Liver (tissue), 9 donors: ENCODE data around the gene TMEM214. TPM values are rescaled to one million over a fixed set of nuclear protein-coding genes. Genes with fewer than 3 reads are reported as not detected.
A peak's percentile ranks its signal among the peaks of the same experiment; 100 is the strongest.

Experiments
- DNase-seq: peaks from one replicate; pipeline ENCODE4 v3.0.0-alpha.2; 2017; ENCODE audit warnings: low spot score
- H3K27ac ChIP-seq, 2 donors: one replicate each; pipeline ENCODE4 v1.7.0; 2013; ENCODE audit warnings: inconsistent platforms in 2 of 2, low read length in 2 of 2, control low read depth in 1 of 2, low read depth in 1 of 2, mild to moderate bottlenecking in 1 of 2
- H3K27me3 ChIP-seq, 4 donors: one replicate each; pipeline versions ENCODE4 v1.6.1 to v1.7.0; 2013; ENCODE audit warnings: low read length in 3 of 4, inconsistent platforms in 1 of 4, mild to moderate bottlenecking in 1 of 4, moderate library complexity in 1 of 4; ENCODE audit not compliant: control insufficient read depth in 4 of 4, insufficient read depth in 4 of 4
- H3K36me3 ChIP-seq, 4 donors: one replicate each; pipeline versions ENCODE4 v1.6.1 to v1.7.0; 2013; ENCODE audit warnings: low read length in 3 of 4, mild to moderate bottlenecking in 3 of 4, low read depth in 1 of 4, moderate library complexity in 1 of 4; ENCODE audit not compliant: control insufficient read depth in 4 of 4, insufficient read depth in 3 of 4
- H3K4me1 ChIP-seq, 4 donors: one replicate each; pipeline versions ENCODE4 v1.6.1 to v1.7.0; 2013; ENCODE audit warnings: low read length in 3 of 4, mild to moderate bottlenecking in 3 of 4, moderate library complexity in 1 of 4; ENCODE audit not compliant: control insufficient read depth in 4 of 4, insufficient read depth in 4 of 4
- H3K4me3 ChIP-seq, 3 donors: one replicate each; pipeline versions ENCODE4 v1.6.1 to v1.7.0; 2013; ENCODE audit warnings: low read length in 3 of 3, control low read depth in 1 of 3, low read depth in 1 of 3, mild to moderate bottlenecking in 1 of 3
- H3K9ac ChIP-seq, 2 donors: one replicate each; pipeline ENCODE4 v1.7.0; 2013; ENCODE audit warnings: low read length in 2 of 2, mild to moderate bottlenecking in 2 of 2, moderate library complexity in 2 of 2, control low read depth in 1 of 2, low read depth in 1 of 2
- H3K9me3 ChIP-seq, 4 donors: one replicate each; pipeline versions ENCODE4 v1.6.1 to v1.7.0; 2013; ENCODE audit warnings: low read length in 3 of 4; ENCODE audit not compliant: control insufficient read depth in 4 of 4
- ATF3 ChIP-seq: IDR thresholded peaks from 2 replicates; pipeline ENCODE4 v1.6.1; 2016; ENCODE audit warnings: antibody characterized with exemption
- CTCF ChIP-seq: fragments of 150-350 bp; IDR thresholded peaks from 2 replicates; pipeline ENCODE4 v1.5.1; 2017; ENCODE audit warnings: improper control_type of control experiment, low read depth, low read length; ENCODE audit not compliant: missing input control
- EGR1 ChIP-seq, 2 donors: IDR thresholded peaks; 2 replicates each; pipeline ENCODE4 v1.6.1; 2016 to 2018; ENCODE audit warnings: antibody characterized with exemption in 2 of 2, low read depth in 2 of 2
- FOXA1 ChIP-seq: IDR thresholded peaks from 2 replicates; pipeline ENCODE4 v1.6.1; 2016; ENCODE audit warnings: antibody characterized with exemption
- FOXA2 ChIP-seq: IDR thresholded peaks from 2 replicates; pipeline ENCODE4 v1.6.1; 2016; ENCODE audit warnings: antibody characterized with exemption
- GABPA ChIP-seq, 2 donors: IDR thresholded peaks in 1 of 2; conservative IDR thresholded peaks in 1 of 2; 2 replicates each; pipeline ENCODE4 v1.6.1; 2016; ENCODE audit warnings: antibody characterized with exemption in 2 of 2, mild to moderate bottlenecking in 1 of 2, moderate library complexity in 1 of 2
- HNF4A ChIP-seq, 2 donors: conservative IDR thresholded peaks; 2 replicates each; pipeline ENCODE4 v1.6.1; 2016; ENCODE audit warnings: antibody characterized with exemption in 2 of 2, mild to moderate bottlenecking in 2 of 2
- HNF4G ChIP-seq: IDR thresholded peaks from 2 replicates; pipeline ENCODE4 v1.6.1; 2016; ENCODE audit warnings: antibody characterized with exemption
- JUND ChIP-seq, 2 donors: IDR thresholded peaks; 2 replicates each; pipeline ENCODE4 v1.6.1; 2016; ENCODE audit warnings: antibody characterized with exemption in 2 of 2
- NR2F2 ChIP-seq: IDR thresholded peaks from 2 replicates; pipeline ENCODE4 v1.6.1; 2016; ENCODE audit warnings: antibody characterized with exemption
- RAD21 ChIP-seq, 2 donors: IDR thresholded peaks; 2 replicates each; pipeline ENCODE4 v1.6.1; 2016; ENCODE audit warnings: antibody characterized with exemption in 2 of 2, mild to moderate bottlenecking in 2 of 2
- RXRA ChIP-seq, 2 donors: IDR thresholded peaks; 2 replicates each; pipeline ENCODE4 v1.6.1; 2017 to 2018; ENCODE audit warnings: antibody characterized with exemption in 2 of 2, mild to moderate bottlenecking in 1 of 2
- SP1 ChIP-seq: IDR thresholded peaks from 2 replicates; pipeline ENCODE4 v1.6.1; 2018; ENCODE audit warnings: antibody characterized with exemption, mild to moderate bottlenecking
- TAF1 ChIP-seq: conservative IDR thresholded peaks from 2 replicates; pipeline ENCODE4 v1.6.1; 2016; ENCODE audit warnings: antibody characterized with exemption, mild to moderate bottlenecking
- YY1 ChIP-seq: IDR thresholded peaks from 2 replicates; pipeline ENCODE4 v1.6.1; 2016; ENCODE audit warnings: antibody characterized with exemption, mild to moderate bottlenecking
- WGBS: extraction: QIAGEN DNeasy Blood & Tissue Kit; methylation state at CpG from one replicate; pipeline ENCODE4 v1.1.7; 2013; 5-methylcytosine and 5-hydroxymethylcytosine counted together
- polyA plus RNA-seq, 2 donors: library from polyadenylated mRNA; stranded (reverse) in 1 of 2; unstranded in 1 of 2; fragments of 200-250 nt in 1 of 2; fragments of >200 nt in 1 of 2; fragmentation: Nextera tagmentation in 1 of 2; extraction: Ambion mirVana in 1 of 2; gene quantifications; one replicate each; pipeline versions ENCODE4 v1.2.1 to v1.2.3, GENCODE V29; 2013 to 2015
- total RNA-seq, 2 donors: library from RNA; depleted of rRNA; stranded (reverse); fragments of >200 nt; gene quantifications; one replicate each; pipeline ENCODE4 v1.2.3, GENCODE V29; 2014
- TF ChIP-seq, protein P1 (sequence below): IDR thresholded peaks from 2 replicates; pipeline ENCODE4 v1.6.1; 2016; ENCODE audit warnings: antibody characterized with exemption
- TF ChIP-seq, protein P2 (sequence below): IDR thresholded peaks from 2 replicates; pipeline ENCODE4 v1.6.1; 2016; ENCODE audit warnings: antibody characterized with exemption
- TF ChIP-seq, protein P3 (sequence below): IDR thresholded peaks from 2 replicates; pipeline ENCODE4 v1.6.1; 2016; ENCODE audit warnings: antibody characterized with exemption, mild to moderate bottlenecking
- donor health status: healthy.
- donor health status: healthy.
- donor health status: healthy.
- donor health status: healthy.
- donor health status: healthy.

Gene TMEM214
- total and polyA plus RNA-seq, 4 donors = 17.1 to 53.4 (median 38.4) TPM

DNA sequence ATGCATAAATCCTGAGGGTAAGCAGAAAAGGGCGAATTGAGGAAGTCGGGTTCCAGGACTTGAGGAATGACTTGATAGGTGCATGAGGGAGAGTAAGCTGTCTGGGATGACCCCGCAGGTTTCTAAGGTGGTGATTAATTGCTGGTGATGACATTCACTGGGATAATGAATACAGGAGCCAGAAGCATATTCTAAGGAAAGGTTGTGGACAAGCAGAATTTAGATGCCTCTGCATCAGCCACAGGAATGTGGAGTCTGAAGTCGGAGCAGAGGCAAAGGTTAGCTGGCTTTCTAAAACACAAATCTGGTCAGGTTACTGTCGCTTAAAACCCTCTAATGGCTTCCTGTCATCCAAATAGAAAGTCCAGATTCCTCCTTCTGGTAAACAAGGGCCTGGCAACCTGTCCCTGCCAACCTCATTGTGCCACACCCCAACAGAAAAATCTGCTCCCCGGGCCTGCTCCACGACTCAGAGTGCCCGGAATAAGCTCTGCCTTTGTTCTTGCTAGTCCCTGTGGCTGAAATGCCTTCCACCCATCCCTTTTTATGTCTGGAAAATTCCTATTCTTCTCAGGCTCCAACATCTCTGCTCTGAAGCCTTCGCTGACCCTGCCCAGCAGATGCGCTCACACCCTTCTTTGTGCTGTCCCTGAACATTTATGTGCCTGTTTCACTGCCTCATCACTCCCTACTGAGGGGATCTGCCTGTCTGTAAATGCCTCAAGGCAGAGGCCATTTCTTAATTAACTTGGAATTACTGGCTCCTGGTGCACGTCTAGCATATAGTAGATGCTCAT is 11.3 kb upstream of the TMEM214 start:
- DNase-seq = no peak
- no peak overlapping the region for H3K4me3 ChIP-seq
- TF ChIP-seq, protein P1, sequence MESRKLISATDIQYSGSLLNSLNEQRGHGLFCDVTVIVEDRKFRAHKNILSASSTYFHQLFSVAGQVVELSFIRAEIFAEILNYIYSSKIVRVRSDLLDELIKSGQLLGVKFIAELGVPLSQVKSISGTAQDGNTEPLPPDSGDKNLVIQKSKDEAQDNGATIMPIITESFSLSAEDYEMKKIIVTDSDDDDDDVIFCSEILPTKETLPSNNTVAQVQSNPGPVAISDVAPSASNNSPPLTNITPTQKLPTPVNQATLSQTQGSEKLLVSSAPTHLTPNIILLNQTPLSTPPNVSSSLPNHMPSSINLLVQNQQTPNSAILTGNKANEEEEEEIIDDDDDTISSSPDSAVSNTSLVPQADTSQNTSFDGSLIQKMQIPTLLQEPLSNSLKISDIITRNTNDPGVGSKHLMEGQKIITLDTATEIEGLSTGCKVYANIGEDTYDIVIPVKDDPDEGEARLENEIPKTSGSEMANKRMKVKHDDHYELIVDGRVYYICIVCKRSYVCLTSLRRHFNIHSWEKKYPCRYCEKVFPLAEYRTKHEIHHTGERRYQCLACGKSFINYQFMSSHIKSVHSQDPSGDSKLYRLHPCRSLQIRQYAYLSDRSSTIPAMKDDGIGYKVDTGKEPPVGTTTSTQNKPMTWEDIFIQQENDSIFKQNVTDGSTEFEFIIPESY = no peak
- TF ChIP-seq, protein P2, sequence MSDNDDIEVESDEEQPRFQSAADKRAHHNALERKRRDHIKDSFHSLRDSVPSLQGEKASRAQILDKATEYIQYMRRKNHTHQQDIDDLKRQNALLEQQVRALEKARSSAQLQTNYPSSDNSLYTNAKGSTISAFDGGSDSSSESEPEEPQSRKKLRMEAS = no peak
- no peak for TF ChIP-seq GABPA (IDR thresholded peaks at IDR 0.05 in 1 of 2, conservative IDR thresholded peaks at IDR 0.05 in 1 of 2)
- TF ChIP-seq CTCF = no peak
- no peak for TF ChIP-seq TAF1
- TF ChIP-seq ATF3 = no peak
- no peak for TF ChIP-seq EGR1 (IDR thresholded peaks at IDR 0.05; ENCODE audit: low read depth in 2 of 2)
- TF ChIP-seq YY1 = peak; percentile 66
- no peak for TF ChIP-seq JUND (IDR thresholded peaks at IDR 0.05)
- TF ChIP-seq FOXA1 = no peak
- TF ChIP-seq, protein P3, sequence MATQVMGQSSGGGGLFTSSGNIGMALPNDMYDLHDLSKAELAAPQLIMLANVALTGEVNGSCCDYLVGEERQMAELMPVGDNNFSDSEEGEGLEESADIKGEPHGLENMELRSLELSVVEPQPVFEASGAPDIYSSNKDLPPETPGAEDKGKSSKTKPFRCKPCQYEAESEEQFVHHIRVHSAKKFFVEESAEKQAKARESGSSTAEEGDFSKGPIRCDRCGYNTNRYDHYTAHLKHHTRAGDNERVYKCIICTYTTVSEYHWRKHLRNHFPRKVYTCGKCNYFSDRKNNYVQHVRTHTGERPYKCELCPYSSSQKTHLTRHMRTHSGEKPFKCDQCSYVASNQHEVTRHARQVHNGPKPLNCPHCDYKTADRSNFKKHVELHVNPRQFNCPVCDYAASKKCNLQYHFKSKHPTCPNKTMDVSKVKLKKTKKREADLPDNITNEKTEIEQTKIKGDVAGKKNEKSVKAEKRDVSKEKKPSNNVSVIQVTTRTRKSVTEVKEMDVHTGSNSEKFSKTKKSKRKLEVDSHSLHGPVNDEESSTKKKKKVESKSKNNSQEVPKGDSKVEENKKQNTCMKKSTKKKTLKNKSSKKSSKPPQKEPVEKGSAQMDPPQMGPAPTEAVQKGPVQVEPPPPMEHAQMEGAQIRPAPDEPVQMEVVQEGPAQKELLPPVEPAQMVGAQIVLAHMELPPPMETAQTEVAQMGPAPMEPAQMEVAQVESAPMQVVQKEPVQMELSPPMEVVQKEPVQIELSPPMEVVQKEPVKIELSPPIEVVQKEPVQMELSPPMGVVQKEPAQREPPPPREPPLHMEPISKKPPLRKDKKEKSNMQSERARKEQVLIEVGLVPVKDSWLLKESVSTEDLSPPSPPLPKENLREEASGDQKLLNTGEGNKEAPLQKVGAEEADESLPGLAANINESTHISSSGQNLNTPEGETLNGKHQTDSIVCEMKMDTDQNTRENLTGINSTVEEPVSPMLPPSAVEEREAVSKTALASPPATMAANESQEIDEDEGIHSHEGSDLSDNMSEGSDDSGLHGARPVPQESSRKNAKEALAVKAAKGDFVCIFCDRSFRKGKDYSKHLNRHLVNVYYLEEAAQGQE = no peak
- TF ChIP-seq FOXA2 = peak; percentile 34
- no peak for TF ChIP-seq NR2F2
- TF ChIP-seq SP1 = peak; percentile 45
- TF ChIP-seq HNF4G = no peak
- peak; percentile 49 to 65 for TF ChIP-seq HNF4A (conservative IDR thresholded peaks at IDR 0.05)
- peak; percentile 15 to 44 for TF ChIP-seq RXRA (IDR thresholded peaks at IDR 0.05)
- TF ChIP-seq RAD21 (IDR thresholded peaks at IDR 0.05) = no peak
- 59% methylated on average over 11 of the region's 11 CpGs for WGBS
- H3K27me3 ChIP-seq = no peaks in the 10 kb centered on the region
- H3K9ac ChIP-seq = no peak overlapping the region
- H3K9me3 ChIP-seq = no peaks in the 10 kb centered on the region
- peaks cover 17 to 49% (median 41%) of the 10 kb centered on the region in 4 donors for H3K4me1 ChIP-seq
- H3K27ac ChIP-seq = peak overlapping the region in 1 of 2 donors; percentile 7
- peaks cover 6 to 31% (median 12%) of the 10 kb centered on the region in 4 donors for H3K36me3 ChIP-seq
